GM18909 (cell line): ENCODE measurements around the gene GGNBP2.
"Not testable (repeated sequence)": the region's sequence is repeated elsewhere in the genome, so short reads cannot be mapped to it uniquely, and the experiment has no call there.

Experiments
- ATAC-seq: cut with Tn5 transposase; IDR thresholded peaks from one replicate; pipeline ENCODE4 v1.9.1; 2021; ENCODE audit warnings: mild to moderate bottlenecking; ENCODE audit not compliant: unreplicated experiment, poor library complexity

The GGNBP2 gene

GRCh38 chr17:36544307-36545076, at the start of gene GGNBP2:
Gene GGNBP2, plus strand, starts transcription at chr17:36544919. Its CDS starts 806 bp downstream, at chr17:36545725.
- ATAC-seq, result peak; percentile 61

GRCh38 chr17:36495076-36495578, 49.6 kb upstream of the GGNBP2 start:
- no peak for ATAC-seq

GRCh38 chr17:36496018-36496789, 48.5 kb upstream of the GGNBP2 start:
- ATAC-seq, result no peak

GRCh38 chr17:36498155-36498554, 46.6 kb upstream of the GGNBP2 start:
- ATAC-seq, result no peak

GRCh38 chr17:36498560-36499300, 46.0 kb upstream of the GGNBP2 start:
- ATAC-seq, result no peak

GRCh38 chr17:36500745-36501225, 43.9 kb upstream of the GGNBP2 start:
- ATAC-seq, result no peak

- ATAC-seq, result no peak
Observed at GRCh38 chr17:36501351-36501750, 43.4 kb upstream of the GGNBP2 start.

GRCh38 chr17:36501963-36502362, 42.8 kb upstream of the GGNBP2 start:
- ATAC-seq, result no peak

GRCh38 chr17:36503456-36504155, 41.1 kb upstream of the GGNBP2 start:
- no peak for ATAC-seq

GRCh38 chr17:36504156-36504545, 40.6 kb upstream of the GGNBP2 start:
- ATAC-seq, result no peak

GRCh38 chr17:36505171-36505570, 39.5 kb upstream of the GGNBP2 start:
- ATAC-seq, result no peak

- ATAC-seq, result no peak
Observed at GRCh38 chr17:36506249-36506826, 38.4 kb upstream of the GGNBP2 start.

GRCh38 chr17:36506831-36507230, 37.9 kb upstream of the GGNBP2 start:
- ATAC-seq, result no peak

GRCh38 chr17:36507266-36507665, 37.5 kb upstream of the GGNBP2 start:
- no peak for ATAC-seq

- not testable (repeated sequence) for ATAC-seq
Observed at GRCh38 chr17:36508439-36508838, 36.3 kb upstream of the GGNBP2 start.

GRCh38 chr17:36509272-36509985, 35.3 kb upstream of the GGNBP2 start:
- ATAC-seq, result no peak

- ATAC-seq, result no peak
Observed at GRCh38 chr17:36510636-36511035, 34.1 kb upstream of the GGNBP2 start.

- no peak for ATAC-seq
Observed at GRCh38 chr17:36511216-36511615, 33.5 kb upstream of the GGNBP2 start.

- ATAC-seq, result no peak
Observed at GRCh38 chr17:36512641-36513040, 32.1 kb upstream of the GGNBP2 start.
